ENCODE results near the gene IBTK.

- TF ChIP-seq PATZ1 (CRISPR knock-in tag; IDR thresholded peaks at IDR 0.05; ENCODE audit: borderline replicate concordance) (no peak), BACH2 (CRISPR knock-in tag; IDR thresholded peaks at IDR 0.05; ENCODE audit: borderline replicate concordance) (no peak), ARNTL (CRISPR knock-in tag; IDR thresholded peaks at IDR 0.05; ENCODE audit: borderline replicate concordance, low read depth) (no peak), PPARA (CRISPR knock-in tag; IDR thresholded peaks at IDR 0.05; ENCODE audit: borderline replicate concordance) (no peak), GLIS3 (CRISPR knock-in tag; IDR thresholded peaks at IDR 0.05) (no peak), ZNF70 (CRISPR knock-in tag; IDR thresholded peaks at IDR 0.05) (no peak), ZNF8 (CRISPR knock-in tag; IDR thresholded peaks at IDR 0.05) (no peak), ZNF565 (CRISPR knock-in tag; conservative IDR thresholded peaks at IDR 0.05; ENCODE audit: low read depth) (no peak), SNAI2 (CRISPR knock-in tag; IDR thresholded peaks at IDR 0.05) (no peak), TOX (CRISPR knock-in tag; IDR thresholded peaks at IDR 0.05; ENCODE audit: borderline replicate concordance) (no peak), RARB (CRISPR knock-in tag; IDR thresholded peaks at IDR 0.05) (no peak)
Observed at GRCh38 chr6:82246802-82247504, 591 bp downstream of the IBTK start.

Measured in SK-N-SH treated with all-trans-retinoic acid at 6 μM for 48 hours (cell line).